GM21825 (cell line): ENCODE results near the gene DDR2.

ENCODE experiments used
- ATAC-seq: cut with Tn5 transposase; IDR thresholded peaks from one replicate; pipeline ENCODE4 v1.9.1; 2021; ENCODE audit warnings: mild to moderate bottlenecking, moderate library complexity; ENCODE audit not compliant: unreplicated experiment

Gene DDR2

DNA sequence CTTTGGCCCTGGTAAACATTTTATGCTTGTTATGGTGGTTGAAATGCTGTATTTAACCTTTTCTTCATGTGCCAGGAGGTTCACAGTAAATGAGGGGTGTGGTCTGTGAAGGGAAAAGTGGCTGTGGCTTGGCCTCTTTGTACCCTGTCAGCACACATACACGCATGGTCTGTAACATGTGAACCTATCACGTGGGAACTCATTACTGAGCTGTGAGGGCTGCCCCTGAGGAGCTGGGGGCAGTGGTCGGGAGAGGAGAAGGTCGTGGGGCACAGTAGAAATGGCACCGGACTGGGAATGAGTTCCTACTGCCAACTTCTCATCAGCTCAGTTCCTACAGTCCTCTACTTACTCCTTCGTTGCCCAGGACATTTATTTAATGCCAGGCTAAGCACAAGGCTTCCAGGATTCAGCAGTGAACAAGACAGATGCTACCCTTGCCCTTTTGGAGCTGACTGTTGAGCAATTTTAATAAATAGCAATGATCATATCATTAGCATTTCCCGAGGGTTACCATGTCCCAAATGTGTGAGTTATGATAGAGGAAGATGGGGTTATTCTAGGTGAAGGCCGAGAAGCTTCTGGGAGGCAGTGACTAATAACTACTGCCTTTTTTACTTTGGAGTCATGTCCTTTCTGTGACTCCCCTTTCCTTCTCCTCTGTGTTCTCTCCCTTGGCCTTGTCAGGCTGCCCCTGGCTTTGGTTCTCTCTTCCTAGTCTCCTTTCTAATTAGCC is 38.8 kb downstream of the DDR2 start:
- no peak for ATAC-seq

DNA sequence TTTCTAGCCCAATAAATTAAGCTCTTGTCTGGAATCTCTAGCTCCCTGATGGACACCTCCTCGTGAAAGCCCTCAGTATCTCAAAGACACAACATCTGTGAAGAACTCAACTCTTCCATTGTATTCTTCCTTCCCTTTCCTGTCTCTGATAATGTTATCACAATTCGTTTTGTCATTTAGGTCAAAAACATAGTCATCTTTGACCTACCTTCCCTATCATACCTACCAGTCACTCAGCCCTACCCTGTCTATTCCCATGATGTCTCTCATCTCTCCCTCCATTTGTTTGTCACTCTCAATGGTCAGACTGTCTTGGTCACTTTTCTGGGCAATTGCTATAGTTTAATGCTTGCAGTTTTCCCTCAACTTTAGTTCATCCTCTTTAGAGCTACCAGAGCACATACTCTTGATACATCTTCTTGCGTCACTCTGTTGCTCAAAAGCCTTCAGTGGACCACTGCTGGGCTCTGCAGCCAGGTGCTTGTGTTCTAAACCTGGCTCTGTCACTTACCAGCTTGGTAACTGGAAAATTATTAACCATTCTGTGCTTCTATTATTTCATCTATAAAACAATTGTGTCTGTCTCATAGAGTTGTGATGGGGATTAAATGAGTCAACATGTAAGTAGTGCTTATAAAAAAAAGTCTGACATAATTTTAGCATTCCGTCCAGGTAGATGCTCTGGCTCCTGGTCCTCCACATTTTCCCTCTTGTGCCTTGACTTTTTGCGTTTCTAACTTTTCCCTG is 39.6 kb downstream of the DDR2 start:
- no peak for ATAC-seq

- no peak for ATAC-seq
Measured at GRCh38 chr1:162672622-162673260, 40.5 kb downstream of the DDR2 start.

DNA sequence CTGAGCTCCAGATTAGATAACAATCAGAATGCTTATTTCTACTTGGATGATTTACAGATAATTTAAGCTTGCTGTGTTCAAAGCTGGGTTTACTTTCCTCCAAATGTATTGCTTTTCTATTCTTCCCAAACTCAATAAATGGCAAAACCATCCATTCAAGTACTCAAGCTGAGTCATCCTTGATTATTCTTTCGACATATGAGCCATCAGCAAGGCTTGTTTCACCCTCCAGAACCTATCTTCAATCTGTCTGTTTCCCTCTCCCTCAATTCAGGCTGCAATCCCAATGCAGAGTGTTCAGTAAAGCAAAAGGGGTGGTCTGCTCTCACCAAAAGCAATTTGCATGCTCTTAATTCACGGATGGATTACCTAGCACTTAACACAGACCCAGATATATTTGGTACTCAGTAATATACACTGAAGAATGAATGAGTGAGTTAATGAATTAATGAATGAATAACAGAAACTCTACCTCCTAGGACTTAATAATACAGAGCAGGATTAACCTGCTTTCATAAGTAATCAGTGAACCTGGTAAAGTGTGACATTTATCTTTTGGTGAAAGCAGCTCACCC is 41.9 kb downstream of the DDR2 start:
- no peak for ATAC-seq

DNA sequence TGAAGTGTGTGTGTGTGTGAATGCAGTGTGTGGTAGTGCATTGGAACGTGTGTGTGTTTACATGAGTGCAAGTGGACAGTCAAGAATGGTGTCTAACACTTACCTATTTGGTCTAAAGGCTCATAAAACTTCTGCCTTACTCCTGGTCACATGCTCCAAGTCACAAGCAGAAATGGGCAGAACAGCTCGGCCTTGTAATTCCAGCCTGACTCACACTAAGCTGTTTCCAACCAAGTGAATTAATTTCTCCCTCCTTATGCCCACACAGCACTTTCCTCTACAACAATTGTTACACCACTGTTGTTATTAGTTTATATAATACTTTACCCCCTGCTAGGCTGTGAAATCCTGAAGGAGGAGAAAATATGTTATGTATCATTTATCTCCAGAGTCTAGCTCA is 43.8 kb downstream of the DDR2 start:
- no peak for ATAC-seq

DNA sequence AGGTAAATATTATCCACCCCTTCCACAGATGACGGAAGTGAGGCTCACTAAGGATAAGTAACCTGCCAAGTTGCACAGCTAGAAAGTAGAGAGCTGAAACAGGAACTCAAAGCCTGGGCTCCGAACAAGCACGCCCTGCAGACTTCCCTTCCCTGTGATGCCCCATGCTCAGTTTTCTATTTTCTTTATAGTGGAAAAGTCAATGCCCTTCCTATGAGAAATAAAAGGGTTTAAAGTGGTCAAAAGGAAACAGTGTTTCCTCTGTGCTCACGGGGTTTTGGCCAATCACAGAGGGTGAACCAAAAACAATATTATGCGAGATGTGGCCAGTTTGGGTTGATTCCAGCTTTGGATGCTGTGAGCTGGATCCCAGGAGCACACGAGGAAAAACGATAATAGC is 44.5 kb downstream of the DDR2 start:
- ATAC-seq: no peak

- no peak for ATAC-seq
Measured at GRCh38 chr1:162677607-162678371, 45.5 kb downstream of the DDR2 start.

DNA sequence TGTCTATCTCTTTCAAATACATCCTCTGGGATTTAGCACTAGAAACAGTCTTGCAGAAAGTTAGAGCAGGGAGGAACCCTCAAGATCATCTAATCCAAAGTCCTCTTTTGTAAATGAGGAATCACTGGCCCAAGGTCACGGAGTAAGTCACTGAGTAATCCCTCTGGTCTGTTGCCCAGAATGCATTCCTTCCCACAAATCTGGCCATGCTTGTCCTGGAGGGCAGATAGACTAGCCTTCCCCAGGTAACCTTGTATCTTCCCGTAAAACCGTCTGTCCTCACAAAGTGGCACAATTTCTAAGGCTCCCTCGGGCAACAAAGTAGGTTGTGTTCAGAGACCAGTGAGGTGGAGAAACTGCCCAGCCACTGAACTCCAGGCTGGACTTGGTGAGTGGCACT is 46.2 kb downstream of the DDR2 start:
- ATAC-seq: no peak

- no peak for ATAC-seq
Measured at GRCh38 chr1:162679298-162679697, 47.0 kb downstream of the DDR2 start.

DNA sequence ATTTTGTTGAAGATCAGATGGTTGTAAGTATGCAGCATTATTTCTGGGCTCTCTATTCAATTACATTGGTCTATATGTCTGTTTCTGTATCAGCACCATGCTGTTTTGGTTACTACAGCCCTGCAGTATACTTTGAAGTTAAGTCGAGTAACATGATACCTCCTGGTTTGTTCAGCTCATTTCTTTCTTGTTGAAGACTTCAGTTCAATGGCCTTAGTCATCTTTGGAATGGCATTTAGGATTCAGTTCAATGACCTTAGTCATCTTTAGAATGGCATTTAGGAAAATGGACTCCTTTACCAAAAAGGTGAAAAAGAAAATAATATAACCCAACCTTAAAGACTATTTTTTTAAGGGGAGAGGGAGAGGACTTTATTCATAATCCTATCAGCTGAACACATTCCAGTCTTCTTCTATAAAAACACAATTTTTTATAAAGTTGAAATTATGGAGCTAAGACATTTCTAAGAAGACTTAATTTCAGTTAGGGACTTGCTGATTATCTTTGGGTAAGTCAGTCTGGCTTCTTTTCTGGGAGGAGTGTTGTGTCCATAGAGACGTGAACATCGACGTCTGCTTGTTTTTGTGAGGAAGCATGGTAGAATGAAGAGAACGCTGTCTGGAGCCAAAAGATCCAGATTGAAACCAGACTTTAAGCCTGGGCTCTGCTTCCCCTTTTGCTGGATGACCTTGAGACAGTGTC is 48.3 kb downstream of the DDR2 start:
- ATAC-seq: no peak

DNA sequence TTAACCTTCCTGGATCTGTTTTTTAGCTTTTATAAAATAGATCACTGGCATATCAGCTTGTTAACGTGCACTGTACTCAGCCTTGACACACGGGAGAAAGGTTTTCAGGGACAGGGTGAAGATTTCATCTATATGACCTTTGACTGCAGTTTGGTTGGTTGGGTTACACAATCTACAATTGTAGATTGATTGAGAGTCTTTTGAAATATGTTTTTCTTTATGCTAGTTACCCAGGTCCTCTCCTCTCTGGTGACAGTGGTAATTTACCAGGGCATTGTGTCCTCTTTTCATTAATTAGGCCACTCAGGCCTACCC is 48.8 kb downstream of the DDR2 start:
- no peak for ATAC-seq

GRCh38 chr1:162682013-162682419 is 49.8 kb downstream of the DDR2 start:
- ATAC-seq: no peak

DNA sequence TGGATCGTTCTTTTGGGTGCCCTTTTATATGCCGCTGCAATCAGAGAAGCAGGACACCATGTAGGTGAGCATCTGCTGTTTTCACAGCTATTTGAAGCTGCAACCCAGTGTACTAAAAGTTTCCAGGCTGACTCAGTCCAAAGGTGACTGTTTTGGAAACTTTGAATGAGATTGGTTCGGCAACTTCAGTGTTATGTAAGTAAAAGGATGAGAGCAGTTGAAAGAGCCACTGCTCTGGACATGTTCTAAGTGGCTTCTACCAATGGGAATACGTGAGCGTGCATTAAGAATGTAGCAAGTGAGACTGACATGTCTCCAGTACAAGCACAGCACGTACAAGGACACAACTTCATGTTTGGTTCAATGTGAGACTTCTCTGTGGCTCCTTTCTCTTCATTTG is 55.6 kb downstream of the DDR2 start:
- no peak for ATAC-seq

DNA sequence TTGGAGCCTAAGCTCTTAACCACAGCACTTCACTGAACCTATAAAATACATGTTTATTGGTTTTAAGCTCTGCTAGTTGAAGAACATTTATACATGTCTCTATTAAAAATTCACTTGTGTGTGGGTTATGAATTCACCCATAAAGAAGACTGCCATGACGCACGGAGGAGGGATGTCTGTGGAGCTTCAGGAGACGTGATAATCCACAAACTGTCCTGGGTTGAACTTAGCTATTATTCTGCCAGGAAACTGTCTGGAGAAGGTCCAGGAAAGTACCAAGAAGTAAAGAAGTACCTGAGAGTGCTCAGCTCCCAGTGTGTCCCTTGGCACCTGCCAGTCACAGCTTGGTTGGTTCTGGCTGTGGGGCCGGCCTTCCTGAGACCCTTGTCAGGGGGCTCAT is 56.3 kb downstream of the DDR2 start:
- ATAC-seq: no peak

GRCh38 chr1:162688931-162689330 is 56.7 kb downstream of the DDR2 start:
- no peak for ATAC-seq

- ATAC-seq: no peak
Measured at GRCh38 chr1:162689745-162690671, 57.7 kb downstream of the DDR2 start.

DNA sequence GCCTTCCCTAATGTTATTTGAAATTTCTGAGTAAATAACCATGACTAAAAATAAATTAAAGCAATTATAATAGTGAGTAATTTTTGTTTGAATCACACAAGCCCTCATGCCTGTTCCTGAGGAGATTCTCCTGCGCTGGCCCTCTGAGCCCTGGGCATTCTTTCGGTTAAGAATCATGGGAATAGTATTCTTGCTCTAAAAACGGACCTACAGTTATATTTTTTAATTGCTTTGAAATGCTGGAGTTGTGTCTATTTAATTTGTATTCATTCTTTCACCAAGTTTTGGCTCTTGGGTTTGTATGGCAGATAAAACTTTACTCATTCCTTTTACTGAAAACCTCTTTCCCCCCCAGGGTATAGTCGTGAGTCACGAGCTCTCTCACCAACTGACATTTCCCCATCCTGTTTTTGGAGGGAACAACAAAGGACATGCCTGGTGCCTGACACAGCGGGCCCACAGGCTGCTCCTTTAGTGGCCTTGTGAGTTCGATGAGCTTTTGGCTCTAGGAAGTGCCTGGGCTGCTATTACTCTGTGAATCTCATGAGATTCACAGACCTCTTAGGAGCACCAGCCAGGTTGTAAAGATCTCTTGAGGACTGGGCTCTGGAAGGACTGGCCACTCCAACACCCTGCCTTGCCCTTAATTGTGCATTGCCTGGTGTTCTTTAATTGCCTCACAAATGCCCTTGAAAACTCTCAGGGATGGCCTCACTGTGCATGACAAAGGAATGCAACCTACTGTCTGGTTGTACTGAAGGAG is 58.6 kb downstream of the DDR2 start:
- no peak for ATAC-seq

DNA sequence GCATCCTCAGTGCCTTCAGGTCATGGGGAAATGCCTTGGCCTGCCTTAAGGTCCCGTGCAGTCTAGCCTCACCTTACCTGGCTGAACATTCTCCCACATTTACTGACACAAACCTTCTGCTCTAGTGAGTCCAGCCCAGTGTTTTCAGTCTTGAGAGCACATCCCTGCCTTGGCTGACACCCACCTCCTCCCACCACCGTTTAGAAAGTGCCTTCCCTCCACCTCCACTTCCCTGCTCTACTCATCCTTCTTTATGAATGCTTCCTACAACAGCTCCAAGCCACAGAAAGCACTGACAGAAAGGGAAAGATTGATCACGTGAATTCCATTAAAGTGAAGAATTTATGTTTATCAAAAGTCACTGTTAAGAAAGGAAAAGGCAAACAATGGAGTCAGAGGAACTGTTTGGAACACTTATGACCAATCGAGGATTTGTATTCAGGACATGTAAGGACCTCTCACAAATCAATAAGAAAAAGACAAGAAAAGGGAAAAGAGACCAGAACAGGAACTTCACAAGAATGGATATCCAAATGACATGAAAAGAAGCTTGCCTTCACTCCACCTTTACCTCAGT is 59.8 kb downstream of the DDR2 start:
- ATAC-seq: no peak
